Stimulated activated CD8-positive, alpha-beta memory T cell treated with anti-CD3 and anti-CD28 coated beads, Interleukin-7, amount 100 ng/mL, for 24 hours (primary cell): ENCODE data around the gene MDP1.
"Not testable (repeated sequence)": the region's sequence is repeated elsewhere in the genome, so short reads cannot be mapped to it uniquely, and the experiment has no call there.

Source experiments
- DNase-seq: peaks from one replicate; pipeline ENCODE4 v3.0.0-alpha.2; 2020; ENCODE audit warnings: low read depth

Gene MDP1

DNA sequence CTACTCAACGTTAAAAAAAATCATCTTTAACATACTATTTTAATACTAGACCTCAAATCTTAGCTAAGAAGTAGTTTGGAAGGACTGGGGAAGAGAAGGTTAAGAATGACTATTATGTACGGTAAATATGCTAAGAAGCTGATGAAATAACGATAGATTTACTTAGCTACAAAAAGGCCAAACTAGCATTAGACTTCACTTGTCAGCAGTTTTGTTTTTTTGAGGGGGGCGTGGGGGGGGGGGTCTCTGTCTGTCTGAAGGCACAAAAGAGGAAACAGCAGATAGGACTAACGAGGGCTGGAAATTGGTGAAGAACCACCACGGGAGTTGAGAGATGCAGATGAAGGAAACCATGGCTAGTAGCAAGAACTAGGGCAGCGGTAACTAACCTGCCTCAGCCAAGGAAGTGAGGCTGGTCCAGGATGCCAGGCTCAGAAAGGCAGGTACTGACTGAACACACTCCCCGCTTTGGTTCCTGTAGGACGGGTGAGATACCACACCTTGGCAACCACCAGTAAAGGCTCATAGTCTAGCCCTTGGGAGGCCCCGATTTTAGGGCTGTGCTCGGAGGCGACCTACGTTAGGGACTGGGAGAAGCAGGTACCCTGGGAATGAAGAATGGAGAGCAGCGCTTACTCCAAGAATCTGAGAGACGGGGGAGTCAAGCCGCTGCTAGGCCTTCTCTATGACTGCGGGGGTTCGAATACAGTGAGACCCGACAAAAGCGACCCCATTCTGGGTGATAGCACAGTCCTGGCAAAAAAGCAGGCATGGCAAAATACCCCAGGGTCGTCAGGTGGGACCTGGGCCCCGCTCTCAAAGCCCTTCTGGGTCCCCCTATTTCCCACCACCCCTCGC is 15.6 kb upstream of the MDP1 start:
- DNase-seq: no peak

DNA sequence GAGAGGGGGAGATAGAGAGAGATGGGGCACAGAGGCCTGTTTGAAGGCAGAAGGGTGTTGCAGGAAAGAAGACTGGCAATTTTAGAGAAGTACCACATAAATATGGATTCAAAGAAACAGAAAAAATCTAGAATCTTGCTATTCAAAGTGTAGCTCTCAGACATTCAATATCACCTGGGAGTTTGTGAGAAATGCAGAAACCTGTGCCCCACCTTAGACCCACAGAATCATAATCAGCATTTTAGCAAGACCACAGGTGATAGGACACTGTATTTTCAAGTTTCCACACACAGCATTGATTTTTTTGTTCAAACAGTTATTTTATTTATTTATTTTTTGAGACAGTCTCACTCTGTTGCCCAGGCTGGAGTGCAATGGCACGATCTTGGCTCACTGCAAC is 13.0 kb upstream of the MDP1 start:
- no peak for DNase-seq

- no peak for DNase-seq
Measured at GRCh38 chr14:24226473-24226872, 10.6 kb upstream of the MDP1 start.

- no peak for DNase-seq
Measured at GRCh38 chr14:24224618-24225071, 8.8 kb upstream of the MDP1 start.

- DNase-seq: not testable (repeated sequence)
Measured at GRCh38 chr14:24222987-24223386, 7.1 kb upstream of the MDP1 start.

GRCh38 chr14:24219521-24219920 is 3.7 kb upstream of the MDP1 start:
- no peak for DNase-seq

- DNase-seq: no peak
Measured at GRCh38 chr14:24219080-24219479, 3.2 kb upstream of the MDP1 start.

GRCh38 chr14:24216876-24217275 is 1.0 kb upstream of the MDP1 start:
- not testable (repeated sequence) for DNase-seq

DNA sequence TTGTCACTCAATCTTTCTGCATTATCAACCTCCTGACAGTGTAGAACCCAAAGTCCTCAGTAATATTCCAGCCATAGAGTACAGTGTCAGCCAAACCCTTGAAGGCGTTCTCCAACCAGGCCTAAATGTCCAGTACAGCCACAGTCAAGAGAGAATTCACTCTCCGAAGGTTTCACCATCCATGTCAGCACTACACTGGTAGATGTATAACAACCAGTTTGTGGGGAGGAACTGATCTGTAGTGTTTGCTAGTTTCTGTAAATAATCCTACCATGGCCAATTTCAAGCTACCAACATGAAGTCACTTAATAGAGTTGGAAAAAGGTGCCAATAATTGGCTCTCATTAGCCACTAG is 456 bp upstream of the MDP1 start:
- no peak for DNase-seq

GRCh38 chr14:24213866-24214662 is 1.8 kb downstream of the MDP1 start:
- no peak for DNase-seq

- DNase-seq: peak; percentile 95
Measured at GRCh38 chr14:24212924-24213865, 2.7 kb downstream of the MDP1 start, which contains the start of gene CHMP4A. Gene CHMP4A (minus strand): TSS chr14:24213488. CDS start chr14:24213439, 49 bp downstream.

GRCh38 chr14:24211311-24211710 is 4.6 kb downstream of the MDP1 start:
- DNase-seq: no peak

GRCh38 chr14:24207625-24208024 is 8.2 kb downstream of the MDP1 start:
- no peak for DNase-seq

- DNase-seq: no peak
Measured at GRCh38 chr14:24207104-24207551, 8.7 kb downstream of the MDP1 start.

- DNase-seq: no peak
Measured at GRCh38 chr14:24206260-24207103, 9.4 kb downstream of the MDP1 start.

DNA sequence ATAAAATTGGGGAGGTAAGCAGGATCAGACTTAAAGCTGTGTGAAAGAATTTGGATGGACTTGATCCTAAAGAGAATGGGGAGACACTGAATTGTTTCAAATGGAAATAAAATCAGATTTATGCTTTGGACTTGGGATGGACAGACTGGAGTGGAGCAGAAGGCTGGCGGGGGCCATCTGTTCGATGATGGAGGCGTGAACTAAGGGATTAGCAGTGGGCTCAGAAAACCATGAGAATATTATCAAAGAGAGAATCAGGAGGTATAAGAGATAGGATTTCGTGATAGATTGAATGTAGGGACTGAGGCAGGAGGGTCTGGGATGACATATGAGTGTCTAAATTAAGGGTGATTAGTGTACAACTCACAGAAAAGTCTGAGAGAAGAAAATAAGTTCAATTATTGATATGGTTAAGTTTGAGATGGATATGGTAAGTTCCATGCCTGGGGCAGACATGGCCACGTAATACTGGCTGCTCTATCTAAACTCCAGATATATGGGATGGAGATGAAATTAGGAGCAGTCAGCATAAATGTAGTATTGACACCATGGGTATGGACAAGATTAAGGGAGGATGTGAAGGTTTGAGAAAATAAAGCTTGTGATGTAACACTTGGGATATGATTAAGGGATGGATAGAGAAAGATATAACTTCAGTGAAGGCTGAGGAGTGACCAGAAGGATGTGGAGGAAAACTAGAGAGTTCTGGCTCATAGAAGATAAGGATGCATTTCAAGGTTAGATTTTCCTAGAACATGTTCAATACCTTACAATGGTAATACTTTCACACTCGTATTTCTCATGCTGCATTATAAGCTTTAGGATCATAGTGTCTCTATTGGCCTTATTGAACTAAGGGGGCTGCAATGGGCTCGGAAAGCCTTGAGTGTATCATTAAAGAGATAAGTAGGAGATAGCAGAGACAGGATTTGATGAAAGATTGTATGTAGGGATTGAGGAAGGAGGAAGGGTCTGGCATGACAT is 11.4 kb downstream of the MDP1 start:
- no peak for DNase-seq

GRCh38 chr14:24203249-24203886 is 12.5 kb downstream of the MDP1 start:
- DNase-seq: not testable (repeated sequence)

DNA sequence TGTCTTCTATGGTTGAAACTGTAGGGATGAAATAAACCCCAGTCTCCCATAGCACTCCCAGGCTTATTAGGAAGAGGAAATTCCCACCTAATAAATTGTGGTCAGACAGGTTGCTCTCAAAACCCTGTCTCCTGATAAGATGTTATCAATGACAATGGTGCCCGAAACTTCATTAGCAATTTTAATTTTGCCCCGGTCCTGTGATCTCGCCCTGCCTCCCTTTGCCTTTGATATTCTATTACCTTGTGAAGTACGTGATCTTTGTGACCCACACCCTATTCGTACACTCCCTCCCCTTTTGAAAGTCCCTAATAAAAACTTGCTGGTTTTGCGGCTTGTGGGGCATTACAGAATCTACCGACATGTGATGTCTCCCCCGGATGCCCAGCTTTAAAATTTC is 13.3 kb downstream of the MDP1 start:
- DNase-seq: not testable (repeated sequence)
